ENCODE results near the gene HHIPL1.

DNA sequence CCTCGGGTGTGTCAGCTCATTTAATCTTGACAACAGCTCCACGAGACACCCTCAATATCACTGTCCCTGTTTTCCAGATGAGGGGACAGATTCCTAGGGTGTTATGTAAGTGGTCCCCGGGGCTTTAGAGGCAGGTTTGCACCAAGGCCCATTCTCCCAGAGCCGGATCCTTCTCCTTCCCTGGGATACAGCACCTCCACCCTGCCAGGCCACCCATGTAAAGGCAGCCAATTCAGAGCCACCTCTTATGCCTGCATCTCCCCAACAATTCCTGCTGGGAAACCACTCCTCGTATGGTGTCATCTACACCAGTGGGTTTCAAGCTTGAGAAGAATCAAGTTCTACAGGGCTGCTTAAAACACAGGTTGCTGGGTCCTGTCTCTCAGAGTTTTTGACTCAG is 35.1 kb downstream of the HHIPL1 start:
- no peak for TF ChIP-seq EP300 (IDR thresholded peaks at IDR 0.05)
- TF ChIP-seq, protein P1, sequence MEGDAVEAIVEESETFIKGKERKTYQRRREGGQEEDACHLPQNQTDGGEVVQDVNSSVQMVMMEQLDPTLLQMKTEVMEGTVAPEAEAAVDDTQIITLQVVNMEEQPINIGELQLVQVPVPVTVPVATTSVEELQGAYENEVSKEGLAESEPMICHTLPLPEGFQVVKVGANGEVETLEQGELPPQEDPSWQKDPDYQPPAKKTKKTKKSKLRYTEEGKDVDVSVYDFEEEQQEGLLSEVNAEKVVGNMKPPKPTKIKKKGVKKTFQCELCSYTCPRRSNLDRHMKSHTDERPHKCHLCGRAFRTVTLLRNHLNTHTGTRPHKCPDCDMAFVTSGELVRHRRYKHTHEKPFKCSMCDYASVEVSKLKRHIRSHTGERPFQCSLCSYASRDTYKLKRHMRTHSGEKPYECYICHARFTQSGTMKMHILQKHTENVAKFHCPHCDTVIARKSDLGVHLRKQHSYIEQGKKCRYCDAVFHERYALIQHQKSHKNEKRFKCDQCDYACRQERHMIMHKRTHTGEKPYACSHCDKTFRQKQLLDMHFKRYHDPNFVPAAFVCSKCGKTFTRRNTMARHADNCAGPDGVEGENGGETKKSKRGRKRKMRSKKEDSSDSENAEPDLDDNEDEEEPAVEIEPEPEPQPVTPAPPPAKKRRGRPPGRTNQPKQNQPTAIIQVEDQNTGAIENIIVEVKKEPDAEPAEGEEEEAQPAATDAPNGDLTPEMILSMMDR (IDR thresholded peaks at IDR 0.05), result no peak
- TF ChIP-seq BHLHE40 (IDR thresholded peaks at IDR 0.05; ENCODE audit: low read depth, low read length), result no peak
- TF ChIP-seq, protein P2, sequence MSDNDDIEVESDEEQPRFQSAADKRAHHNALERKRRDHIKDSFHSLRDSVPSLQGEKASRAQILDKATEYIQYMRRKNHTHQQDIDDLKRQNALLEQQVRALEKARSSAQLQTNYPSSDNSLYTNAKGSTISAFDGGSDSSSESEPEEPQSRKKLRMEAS (IDR thresholded peaks at IDR 0.05), result no peak
- TF ChIP-seq, protein P3, sequence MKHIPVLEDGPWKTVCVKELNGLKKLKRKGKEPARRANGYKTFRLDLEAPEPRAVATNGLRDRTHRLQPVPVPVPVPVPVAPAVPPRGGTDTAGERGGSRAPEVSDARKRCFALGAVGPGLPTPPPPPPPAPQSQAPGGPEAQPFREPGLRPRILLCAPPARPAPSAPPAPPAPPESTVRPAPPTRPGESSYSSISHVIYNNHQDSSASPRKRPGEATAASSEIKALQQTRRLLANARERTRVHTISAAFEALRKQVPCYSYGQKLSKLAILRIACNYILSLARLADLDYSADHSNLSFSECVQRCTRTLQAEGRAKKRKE (CRISPR knock-in tag; IDR thresholded peaks at IDR 0.05; ENCODE audit: low read depth), result no peak
- no peak for TF ChIP-seq HOXB5 (CRISPR knock-in tag; IDR thresholded peaks at IDR 0.05)
- no peak for TF ChIP-seq ZC3H11A (IDR thresholded peaks at IDR 0.05)
- no peak for TF ChIP-seq JUNB (IDR thresholded peaks at IDR 0.05)
